Upper lobe of left lung (tissue), 4 donors: ENCODE results near the gene ZNF319.

Source experiments
- POLR2A ChIP-seq, 4 donors: fragments of 450-650 bp; IDR thresholded peaks; one replicate each; pipeline ENCODE4 v1.5.1; 2016 to 2017; ENCODE audit warnings: antibody characterized with exemption in 4 of 4, mild to moderate bottlenecking in 2 of 4
- POLR2AphosphoS5 ChIP-seq, 2 donors: sonication (generic); formaldehyde crosslinking; IDR thresholded peaks; one replicate each; pipeline ENCODE4 v1.5.1; 2017; ENCODE audit warnings: antibody characterized with exemption in 2 of 2
- TF ChIP-seq, protein P1 (sequence below), 6 experiments: fragments of 450-650 bp in 4 of 6; fragments of 200-600 bp in 2 of 6; sonication (generic) in 2 of 6; IDR thresholded peaks; one replicate each; pipeline ENCODE4 v1.5.1; 2016 to 2019; ENCODE audit warnings: antibody characterized with exemption in 6 of 6

DNA sequence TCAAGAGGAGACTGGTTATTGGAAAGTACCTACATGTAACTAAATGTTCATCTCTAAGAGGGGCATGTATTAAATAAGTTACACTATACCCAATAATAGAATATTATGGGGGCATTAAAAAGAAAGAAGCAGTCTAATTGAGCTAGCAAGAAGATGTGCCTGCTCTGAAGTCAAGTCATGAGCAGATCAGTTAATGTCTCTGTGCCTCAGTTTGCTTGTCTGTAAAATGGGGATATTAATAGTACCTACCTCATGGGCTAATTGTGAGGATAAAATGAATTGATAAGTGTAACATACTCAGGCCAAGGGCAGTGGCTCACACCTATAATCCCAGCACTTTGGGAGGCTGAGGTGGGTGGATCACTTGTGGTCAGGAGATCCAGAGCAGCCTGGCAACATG lies 32.6 kb downstream of the ZNF319 start:
- TF ChIP-seq, protein P1, sequence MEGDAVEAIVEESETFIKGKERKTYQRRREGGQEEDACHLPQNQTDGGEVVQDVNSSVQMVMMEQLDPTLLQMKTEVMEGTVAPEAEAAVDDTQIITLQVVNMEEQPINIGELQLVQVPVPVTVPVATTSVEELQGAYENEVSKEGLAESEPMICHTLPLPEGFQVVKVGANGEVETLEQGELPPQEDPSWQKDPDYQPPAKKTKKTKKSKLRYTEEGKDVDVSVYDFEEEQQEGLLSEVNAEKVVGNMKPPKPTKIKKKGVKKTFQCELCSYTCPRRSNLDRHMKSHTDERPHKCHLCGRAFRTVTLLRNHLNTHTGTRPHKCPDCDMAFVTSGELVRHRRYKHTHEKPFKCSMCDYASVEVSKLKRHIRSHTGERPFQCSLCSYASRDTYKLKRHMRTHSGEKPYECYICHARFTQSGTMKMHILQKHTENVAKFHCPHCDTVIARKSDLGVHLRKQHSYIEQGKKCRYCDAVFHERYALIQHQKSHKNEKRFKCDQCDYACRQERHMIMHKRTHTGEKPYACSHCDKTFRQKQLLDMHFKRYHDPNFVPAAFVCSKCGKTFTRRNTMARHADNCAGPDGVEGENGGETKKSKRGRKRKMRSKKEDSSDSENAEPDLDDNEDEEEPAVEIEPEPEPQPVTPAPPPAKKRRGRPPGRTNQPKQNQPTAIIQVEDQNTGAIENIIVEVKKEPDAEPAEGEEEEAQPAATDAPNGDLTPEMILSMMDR (IDR thresholded peaks at IDR 0.05) = no peak
- TF ChIP-seq POLR2AphosphoS5 (IDR thresholded peaks at IDR 0.05) (no peak), POLR2A (IDR thresholded peaks at IDR 0.05) (no peak)
